Measurements from ENCODE around the gene EFNB2. TPM values are rescaled to one million over a fixed set of nuclear protein-coding genes. Genes with fewer than 3 reads are reported as not detected.

The EFNB2 gene
- total RNA-seq, 1 donor from 2014 or later = 21.6 TPM

GRCh38 chr13:106550570-106551135 is 15.2 kb upstream of the EFNB2 start:
- no peak for DNase-seq (ENCODE audit: low read depth in 2 of 2)

GRCh38 chr13:106548064-106548696 is 12.7 kb upstream of the EFNB2 start:
- DNase-seq (ENCODE audit: low read depth in 2 of 2) = peak in 1 of 2 donors; percentile 37

GRCh38 chr13:106541826-106542225 is 6.4 kb upstream of the EFNB2 start:
- no peak for DNase-seq (ENCODE audit: low read depth in 2 of 2)

GRCh38 chr13:106540613-106541012 is 5.2 kb upstream of the EFNB2 start:
- DNase-seq (ENCODE audit: low read depth in 2 of 2) = no peak

GRCh38 chr13:106537521-106537920 is 2.1 kb upstream of the EFNB2 start:
- peak in 1 of 2 donors; percentile 56 for DNase-seq (ENCODE audit: low read depth in 2 of 2)

GRCh38 chr13:106536244-106537034 is 977 bp upstream of the EFNB2 start:
- DNase-seq (ENCODE audit: low read depth in 2 of 2) = peak; percentile 92 to 94

- peak; percentile 33 to 42 for DNase-seq (ENCODE audit: low read depth in 2 of 2)
Measured at GRCh38 chr13:106534639-106535551, 567 bp downstream of the EFNB2 start.

GRCh38 chr13:106533943-106534638 is 1.4 kb downstream of the EFNB2 start:
- peak; percentile 58 to 73 for DNase-seq (ENCODE audit: low read depth in 2 of 2)

GRCh38 chr13:106533101-106533942 is 2.1 kb downstream of the EFNB2 start:
- DNase-seq (ENCODE audit: low read depth in 2 of 2) = peak; percentile 88 to 91

- DNase-seq (ENCODE audit: low read depth in 2 of 2) = peak; percentile 59 to 66
Measured at GRCh38 chr13:106532111-106532929, 3.1 kb downstream of the EFNB2 start.

- DNase-seq (ENCODE audit: low read depth in 2 of 2) = peak; percentile 36 to 53
Measured at GRCh38 chr13:106530980-106531481, 4.4 kb downstream of the EFNB2 start.

- peak; percentile 58 to 82 for DNase-seq (ENCODE audit: low read depth in 2 of 2)
Measured at GRCh38 chr13:106530171-106530851, 5.2 kb downstream of the EFNB2 start.

GRCh38 chr13:106529415-106530170 is 5.9 kb downstream of the EFNB2 start:
- DNase-seq (ENCODE audit: low read depth in 2 of 2) = no peak

GRCh38 chr13:106528718-106529414 is 6.6 kb downstream of the EFNB2 start:
- DNase-seq (ENCODE audit: low read depth in 2 of 2) = no peak

- no peak for DNase-seq (ENCODE audit: low read depth in 2 of 2)
Measured at GRCh38 chr13:106527826-106528225, 7.6 kb downstream of the EFNB2 start.

GRCh38 chr13:106527445-106527801 is 8.0 kb downstream of the EFNB2 start:
- DNase-seq (ENCODE audit: low read depth in 2 of 2) = no peak

Data from lung microvascular endothelial cell (primary cell).